ENCODE data around the gene SEZ6.
A peak's percentile ranks its signal among the peaks of the same experiment; 100 is the strongest.

The SEZ6 gene, protein sequence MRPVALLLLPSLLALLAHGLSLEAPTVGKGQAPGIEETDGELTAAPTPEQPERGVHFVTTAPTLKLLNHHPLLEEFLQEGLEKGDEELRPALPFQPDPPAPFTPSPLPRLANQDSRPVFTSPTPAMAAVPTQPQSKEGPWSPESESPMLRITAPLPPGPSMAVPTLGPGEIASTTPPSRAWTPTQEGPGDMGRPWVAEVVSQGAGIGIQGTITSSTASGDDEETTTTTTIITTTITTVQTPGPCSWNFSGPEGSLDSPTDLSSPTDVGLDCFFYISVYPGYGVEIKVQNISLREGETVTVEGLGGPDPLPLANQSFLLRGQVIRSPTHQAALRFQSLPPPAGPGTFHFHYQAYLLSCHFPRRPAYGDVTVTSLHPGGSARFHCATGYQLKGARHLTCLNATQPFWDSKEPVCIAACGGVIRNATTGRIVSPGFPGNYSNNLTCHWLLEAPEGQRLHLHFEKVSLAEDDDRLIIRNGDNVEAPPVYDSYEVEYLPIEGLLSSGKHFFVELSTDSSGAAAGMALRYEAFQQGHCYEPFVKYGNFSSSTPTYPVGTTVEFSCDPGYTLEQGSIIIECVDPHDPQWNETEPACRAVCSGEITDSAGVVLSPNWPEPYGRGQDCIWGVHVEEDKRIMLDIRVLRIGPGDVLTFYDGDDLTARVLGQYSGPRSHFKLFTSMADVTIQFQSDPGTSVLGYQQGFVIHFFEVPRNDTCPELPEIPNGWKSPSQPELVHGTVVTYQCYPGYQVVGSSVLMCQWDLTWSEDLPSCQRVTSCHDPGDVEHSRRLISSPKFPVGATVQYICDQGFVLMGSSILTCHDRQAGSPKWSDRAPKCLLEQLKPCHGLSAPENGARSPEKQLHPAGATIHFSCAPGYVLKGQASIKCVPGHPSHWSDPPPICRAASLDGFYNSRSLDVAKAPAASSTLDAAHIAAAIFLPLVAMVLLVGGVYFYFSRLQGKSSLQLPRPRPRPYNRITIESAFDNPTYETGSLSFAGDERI

GRCh38 chr17:29005936-29006511 lies at the start of gene SEZ6:
TSS of gene SEZ6 (minus strand) at chr17:29006033. CDS start at chr17:29005869, 164 bp downstream.
- Histone ChIP-seq H2AFZ (ENCODE audit: low read depth, low read length) (no peak within 1 kb of the TSS), H3K27me3 (ENCODE audit: insufficient read depth, low read length) (peaks cover 39% of the 10 kb centered on the region), H3K4me1 (ENCODE audit: insufficient read depth, low read length) (peaks cover 14% of the 10 kb centered on the region), H3K9me3 (ENCODE audit: low read length) (no peaks in the 10 kb centered on the region), H3K36me3 (ENCODE audit: insufficient read depth, low read length) (no peaks in the 10 kb centered on the region), H3K4me3 (ENCODE audit: low read length) (peak within 1 kb of the TSS; percentile 31)

DNA sequence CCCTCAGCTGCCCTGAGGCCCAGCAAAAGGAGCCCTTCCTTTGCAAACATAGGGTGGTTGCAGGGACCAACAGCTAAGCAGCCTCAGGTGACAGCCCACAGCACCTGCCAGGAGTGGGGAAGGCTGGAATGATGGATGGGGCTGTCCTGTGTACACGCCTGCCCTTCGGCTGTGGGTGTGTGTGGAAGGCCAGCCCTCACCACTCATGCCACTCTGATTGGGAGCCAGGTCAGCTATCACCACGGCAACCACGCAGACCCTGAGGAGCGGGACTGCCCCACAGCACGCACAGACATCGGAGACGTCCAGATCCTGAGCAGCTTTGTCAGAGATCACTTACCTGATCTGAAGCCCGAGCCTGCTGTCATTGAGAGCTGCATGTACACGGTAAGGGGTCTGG lies 49.0 kb upstream of the SEZ6 start:
- no peak overlapping the region for H3K4me3 ChIP-seq (ENCODE audit: low read length)
- peaks cover 14% of the 10 kb centered on the region for H3K4me1 ChIP-seq (ENCODE audit: insufficient read depth, low read length)
- H3K36me3 ChIP-seq (ENCODE audit: insufficient read depth, low read length): no peaks in the 10 kb centered on the region
- H3K27me3 ChIP-seq (ENCODE audit: insufficient read depth, low read length): no peaks in the 10 kb centered on the region
- H3K9me3 ChIP-seq (ENCODE audit: low read length): no peaks in the 10 kb centered on the region
- H2AFZ ChIP-seq (ENCODE audit: low read depth, low read length): no peak overlapping the region

GRCh38 chr17:29051731-29052130 lies 45.9 kb upstream of the SEZ6 start:
- peaks cover 38% of the 10 kb centered on the region for H3K4me1 ChIP-seq (ENCODE audit: insufficient read depth, low read length)
- H3K36me3 ChIP-seq (ENCODE audit: insufficient read depth, low read length): no peaks in the 10 kb centered on the region
- H3K4me3 ChIP-seq (ENCODE audit: low read length): no peak overlapping the region
- H2AFZ ChIP-seq (ENCODE audit: low read depth, low read length): no peak overlapping the region
- no peaks in the 10 kb centered on the region for H3K27me3 ChIP-seq (ENCODE audit: insufficient read depth, low read length)
- no peaks in the 10 kb centered on the region for H3K9me3 ChIP-seq (ENCODE audit: low read length)

GRCh38 chr17:29051194-29051593 lies 45.4 kb upstream of the SEZ6 start:
- H3K9me3 ChIP-seq (ENCODE audit: low read length): no peaks in the 10 kb centered on the region
- H2AFZ ChIP-seq (ENCODE audit: low read depth, low read length): no peak overlapping the region
- H3K4me3 ChIP-seq (ENCODE audit: low read length): no peak overlapping the region
- no peaks in the 10 kb centered on the region for H3K27me3 ChIP-seq (ENCODE audit: insufficient read depth, low read length)
- H3K4me1 ChIP-seq (ENCODE audit: insufficient read depth, low read length): peaks cover 44% of the 10 kb centered on the region
- no peaks in the 10 kb centered on the region for H3K36me3 ChIP-seq (ENCODE audit: insufficient read depth, low read length)

GRCh38 chr17:29050176-29050575 lies 44.3 kb upstream of the SEZ6 start:
- Histone ChIP-seq H3K36me3 (ENCODE audit: insufficient read depth, low read length) (no peaks in the 10 kb centered on the region), H3K27me3 (ENCODE audit: insufficient read depth, low read length) (no peaks in the 10 kb centered on the region), H3K4me1 (ENCODE audit: insufficient read depth, low read length) (peaks cover 46% of the 10 kb centered on the region), H3K9me3 (ENCODE audit: low read length) (no peaks in the 10 kb centered on the region), H3K4me3 (ENCODE audit: low read length) (no peak overlapping the region), H2AFZ (ENCODE audit: low read depth, low read length) (no peak overlapping the region)

DNA sequence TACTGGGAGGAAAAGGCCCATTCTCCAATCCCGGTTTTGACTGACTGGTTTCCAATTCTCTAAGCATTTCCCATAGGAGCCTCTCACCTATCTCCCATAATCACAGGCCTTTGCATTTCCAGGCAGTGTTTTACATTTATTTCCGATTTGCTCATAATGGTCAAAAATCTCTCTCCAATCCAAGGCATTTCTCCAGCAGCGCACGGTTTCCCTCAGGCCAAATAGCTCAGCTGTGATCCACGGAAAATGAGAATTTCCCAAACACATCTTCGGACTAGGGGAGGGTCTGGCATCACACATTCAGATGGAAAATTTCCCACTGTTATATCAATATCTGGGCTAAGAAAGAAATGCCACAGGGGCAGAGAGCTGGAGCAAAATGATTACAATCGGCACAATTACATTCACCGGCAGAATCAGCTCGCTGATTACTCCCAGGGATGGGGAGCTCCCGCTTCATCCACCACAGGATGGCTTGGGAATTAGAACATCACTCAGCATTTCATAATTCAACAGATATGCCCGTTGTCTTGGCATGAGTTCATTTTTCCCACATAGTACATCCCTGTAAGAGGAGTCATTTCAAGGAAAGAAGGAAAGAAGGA lies 43.8 kb upstream of the SEZ6 start:
- H3K27me3 ChIP-seq (ENCODE audit: insufficient read depth, low read length): no peaks in the 10 kb centered on the region

GRCh38 chr17:29048440-29049368 lies 42.9 kb upstream of the SEZ6 start:
- Histone ChIP-seq H2AFZ (ENCODE audit: low read depth, low read length) (no peak overlapping the region), H3K27me3 (ENCODE audit: insufficient read depth, low read length) (no peaks in the 10 kb centered on the region), H3K4me3 (ENCODE audit: low read length) (peak overlapping the region; percentile 22), H3K4me1 (ENCODE audit: insufficient read depth, low read length) (peaks cover 43% of the 10 kb centered on the region), H3K9me3 (ENCODE audit: low read length) (no peaks in the 10 kb centered on the region), H3K36me3 (ENCODE audit: insufficient read depth, low read length) (no peaks in the 10 kb centered on the region)

More for the DNA sequence above, 43.8 kb upstream of the SEZ6 start:
- Histone ChIP-seq H2AFZ (ENCODE audit: low read depth, low read length) (no peak overlapping the region), H3K4me1 (ENCODE audit: insufficient read depth, low read length) (peaks cover 41% of the 10 kb centered on the region), H3K4me3 (ENCODE audit: low read length) (no peak overlapping the region), H3K36me3 (ENCODE audit: insufficient read depth, low read length) (no peaks in the 10 kb centered on the region), H3K9me3 (ENCODE audit: low read length) (no peaks in the 10 kb centered on the region)

DNA sequence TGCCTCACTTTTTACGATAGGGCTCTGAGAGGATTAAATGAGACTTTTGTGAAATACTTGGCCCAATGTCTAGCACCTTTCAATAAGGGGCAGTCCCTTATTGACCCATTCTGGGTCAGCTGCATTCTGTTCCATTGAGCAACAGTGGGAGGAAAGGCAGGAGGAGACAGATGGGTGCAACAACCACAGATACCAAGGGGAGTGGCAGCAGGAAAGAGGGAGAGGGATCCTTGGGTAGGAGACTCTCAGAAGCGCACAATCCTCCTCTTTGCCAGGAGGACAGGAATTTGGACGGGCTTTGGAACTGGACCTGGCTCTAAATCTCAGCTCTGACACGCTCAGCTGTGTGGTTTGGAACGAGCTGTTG lies 40.6 kb upstream of the SEZ6 start:
- Histone ChIP-seq H3K27me3 (ENCODE audit: insufficient read depth, low read length) (no peaks in the 10 kb centered on the region), H3K4me3 (ENCODE audit: low read length) (no peak overlapping the region), H2AFZ (ENCODE audit: low read depth, low read length) (no peak overlapping the region), H3K9me3 (ENCODE audit: low read length) (no peaks in the 10 kb centered on the region), H3K36me3 (ENCODE audit: insufficient read depth, low read length) (no peaks in the 10 kb centered on the region), H3K4me1 (ENCODE audit: insufficient read depth, low read length) (peaks cover 64% of the 10 kb centered on the region)

GRCh38 chr17:29045734-29046472 lies 40.1 kb upstream of the SEZ6 start:
- Histone ChIP-seq H3K4me1 (ENCODE audit: insufficient read depth, low read length) (peaks cover 66% of the 10 kb centered on the region), H3K36me3 (ENCODE audit: insufficient read depth, low read length) (no peaks in the 10 kb centered on the region), H3K4me3 (ENCODE audit: low read length) (no peak overlapping the region), H3K9me3 (ENCODE audit: low read length) (no peaks in the 10 kb centered on the region), H2AFZ (ENCODE audit: low read depth, low read length) (no peak overlapping the region), H3K27me3 (ENCODE audit: insufficient read depth, low read length) (no peaks in the 10 kb centered on the region)

GRCh38 chr17:29045026-29045425 lies 39.2 kb upstream of the SEZ6 start:
- Histone ChIP-seq H3K27me3 (ENCODE audit: insufficient read depth, low read length) (no peaks in the 10 kb centered on the region), H3K9me3 (ENCODE audit: low read length) (no peaks in the 10 kb centered on the region), H3K4me1 (ENCODE audit: insufficient read depth, low read length) (peaks cover 72% of the 10 kb centered on the region), H3K36me3 (ENCODE audit: insufficient read depth, low read length) (no peaks in the 10 kb centered on the region), H2AFZ (ENCODE audit: low read depth, low read length) (no peak overlapping the region), H3K4me3 (ENCODE audit: low read length) (no peak overlapping the region)

DNA sequence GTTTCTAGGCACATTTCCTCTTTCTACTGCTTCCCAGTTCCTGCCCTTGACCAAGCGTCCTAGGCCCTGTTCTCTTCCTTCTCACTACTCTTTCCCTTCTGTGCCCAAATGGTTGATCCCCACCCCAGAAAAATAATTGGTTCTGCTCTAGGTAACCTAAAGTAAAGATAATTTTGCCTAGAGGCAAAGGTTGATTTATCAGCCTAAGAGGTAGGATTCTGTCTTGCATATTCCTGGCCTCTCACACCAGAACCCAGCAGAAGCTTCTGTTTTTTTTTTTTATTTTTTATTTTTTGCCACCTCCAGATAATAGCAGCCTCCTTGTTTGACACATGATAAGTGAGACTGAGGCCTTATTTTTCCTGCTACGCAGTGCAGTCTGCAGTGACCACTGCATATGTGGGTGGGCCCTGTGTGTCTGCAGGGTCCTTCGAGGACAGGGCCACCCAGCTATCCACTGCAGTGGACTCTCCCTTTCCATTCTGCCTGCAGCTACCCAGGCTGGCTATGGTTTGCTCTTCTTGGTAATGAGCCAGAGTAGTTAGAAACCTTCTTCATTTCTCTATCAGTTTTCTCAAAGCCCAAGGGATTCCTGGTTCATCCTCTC lies 37.8 kb upstream of the SEZ6 start:
- no peaks in the 10 kb centered on the region for H3K36me3 ChIP-seq (ENCODE audit: insufficient read depth, low read length)
- H3K4me1 ChIP-seq (ENCODE audit: insufficient read depth, low read length): peaks cover 71% of the 10 kb centered on the region

More for the DNA sequence above, 37.8 kb upstream of the SEZ6 start:
- Histone ChIP-seq H2AFZ (ENCODE audit: low read depth, low read length) (no peak overlapping the region), H3K9me3 (ENCODE audit: low read length) (no peaks in the 10 kb centered on the region), H3K27me3 (ENCODE audit: insufficient read depth, low read length) (no peaks in the 10 kb centered on the region), H3K4me3 (ENCODE audit: low read length) (peak overlapping the region; percentile 11)

Measured in neuron (in vitro differentiated cells).